ENCODE data around the gene ID2. TPM values are rescaled to one million over a fixed set of nuclear protein-coding genes. Genes with fewer than 3 reads are reported as not detected.

ID2 gene
- total and polyA plus RNA-seq, 2 experiments from 2014 or later: 612 to 910 TPM

- no peaks in the 10 kb centered on the region for H4K20me1 ChIP-seq (ENCODE audit: insufficient read depth, poor library complexity, severe bottlenecking)
Measured at GRCh38 chr2:8654483-8654882, 27.4 kb upstream of the ID2 start.

GRCh38 chr2:8656160-8656641 lies 25.7 kb upstream of the ID2 start:
- no peaks in the 10 kb centered on the region for H3K79me2 ChIP-seq
- H3K36me3 ChIP-seq (replicated peaks; ENCODE audit: insufficient read depth, low read depth): no peaks in the 10 kb centered on the region
- DNase-seq (ENCODE audit: low spot score): peak; percentile 50
- peak overlapping the region; percentile 27 for H3K4me2 ChIP-seq
- H3K9me2 ChIP-seq (replicated peaks; ENCODE audit: insufficient read depth): no peaks in the 10 kb centered on the region
- H3K9me3 ChIP-seq (ENCODE audit: low read depth): no peaks in the 10 kb centered on the region
- no peak overlapping the region for H3K4me3 ChIP-seq
- H3K4me1 ChIP-seq (ENCODE audit: insufficient read depth): peaks cover 8% of the 10 kb centered on the region
- no peaks in the 10 kb centered on the region for H4K20me1 ChIP-seq (ENCODE audit: insufficient read depth, poor library complexity, severe bottlenecking)
- peak overlapping the region; percentile 77 for H3K27ac ChIP-seq
- WGBS (ENCODE audit: low lambda C conversion rate, missing lambda C conversion rate): 63% methylated on average over 5 of the region's 5 CpGs
- H2AFZ ChIP-seq: no peak overlapping the region
- H3K27me3 ChIP-seq: no peaks in the 10 kb centered on the region
- TF ChIP-seq CTCF (IDR thresholded peaks at IDR 0.05; ENCODE audit: poor library complexity) (no peak), EZH2phosphoT487 (IDR thresholded peaks at IDR 0.05; ENCODE audit: low read depth, severe bottlenecking, unreplicated experiment) (no peak), EZH2 (IDR thresholded peaks at IDR 0.05; ENCODE audit: borderline replicate concordance) (no peak)

More at GRCh38 chr2:8654483-8654882, 27.4 kb upstream of the ID2 start:
- Histone ChIP-seq H2AFZ (no peak overlapping the region), H3K27me3 (no peaks in the 10 kb centered on the region), H3K4me2 (no peak overlapping the region), H3K9me3 (ENCODE audit: low read depth) (no peaks in the 10 kb centered on the region), H3K27ac (no peak overlapping the region), H3K4me3 (no peak overlapping the region), H3K9me2 (replicated peaks; ENCODE audit: insufficient read depth) (no peaks in the 10 kb centered on the region), H3K4me1 (ENCODE audit: insufficient read depth) (peaks cover 8% of the 10 kb centered on the region), H3K79me2 (no peaks in the 10 kb centered on the region), H3K36me3 (replicated peaks; ENCODE audit: insufficient read depth, low read depth) (no peaks in the 10 kb centered on the region)
- no peak for TF ChIP-seq EZH2phosphoT487 (IDR thresholded peaks at IDR 0.05; ENCODE audit: low read depth, severe bottlenecking, unreplicated experiment)
- no peak for TF ChIP-seq CTCF (IDR thresholded peaks at IDR 0.05; ENCODE audit: poor library complexity)
- no peak for TF ChIP-seq EZH2 (IDR thresholded peaks at IDR 0.05; ENCODE audit: borderline replicate concordance)
- DNase-seq (ENCODE audit: low spot score): no peak

- Histone ChIP-seq H4K20me1 (ENCODE audit: insufficient read depth, poor library complexity, severe bottlenecking) (no peaks in the 10 kb centered on the region), H3K9me2 (replicated peaks; ENCODE audit: insufficient read depth) (no peaks in the 10 kb centered on the region), H3K27me3 (no peaks in the 10 kb centered on the region), H3K9me3 (ENCODE audit: low read depth) (no peaks in the 10 kb centered on the region), H3K79me2 (no peaks in the 10 kb centered on the region), H3K4me1 (ENCODE audit: insufficient read depth) (peaks cover 10% of the 10 kb centered on the region), H2AFZ (no peak overlapping the region), H3K27ac (peak overlapping the region; percentile 77), H3K4me3 (no peak overlapping the region), H3K4me2 (no peak overlapping the region), H3K36me3 (replicated peaks; ENCODE audit: insufficient read depth, low read depth) (no peaks in the 10 kb centered on the region)
- DNase-seq (ENCODE audit: low spot score): no peak
- TF ChIP-seq EZH2 (IDR thresholded peaks at IDR 0.05; ENCODE audit: borderline replicate concordance) (no peak), EZH2phosphoT487 (IDR thresholded peaks at IDR 0.05; ENCODE audit: low read depth, severe bottlenecking, unreplicated experiment) (no peak), CTCF (IDR thresholded peaks at IDR 0.05; ENCODE audit: poor library complexity) (no peak)
- 74% methylated on average over 4 of the region's 4 CpGs for WGBS (ENCODE audit: low lambda C conversion rate, missing lambda C conversion rate)
Measured at GRCh38 chr2:8656811-8657210, 25.0 kb upstream of the ID2 start.
